ENCODE data around the gene ZNF726.
"Not testable (repeated sequence)": the region's sequence is repeated elsewhere in the genome, so short reads cannot be mapped to it uniquely, and the experiment has no call there.

The ZNF726 gene

DNA sequence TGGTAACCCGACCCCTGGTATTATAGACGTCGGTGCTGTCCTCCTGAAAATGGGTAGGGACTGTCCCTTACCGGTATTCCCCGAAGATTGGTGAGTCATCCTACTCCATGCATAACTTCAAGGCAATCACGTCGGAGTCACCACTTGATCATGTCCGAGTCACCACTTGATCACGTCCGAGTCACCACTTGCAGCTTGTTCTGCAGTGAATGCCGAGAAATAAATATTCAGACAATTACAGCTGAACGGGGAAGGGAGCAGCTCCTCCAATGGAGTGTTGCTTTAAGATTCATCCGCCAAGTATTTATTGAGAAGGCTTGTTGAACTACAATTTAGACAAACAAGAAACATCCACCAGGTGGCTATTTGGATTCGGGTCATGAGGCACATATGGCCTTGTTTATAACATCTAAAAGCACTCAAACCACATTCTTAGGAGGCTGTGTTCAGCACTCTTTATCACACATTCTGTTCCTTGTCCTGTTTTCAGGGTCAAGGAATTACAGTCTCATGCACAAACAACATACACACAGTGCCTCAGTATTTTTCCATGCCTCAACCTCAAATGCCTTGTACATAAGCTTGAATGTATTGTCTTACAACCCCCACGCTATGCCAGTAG is 43.1 kb downstream of the ZNF726 start:
- no peak overlapping the region for H3K4me3 Mint-ChIP-seq
- peaks cover 7% of the 10 kb centered on the region for H3K9me3 Mint-ChIP-seq
- ATAC-seq (replicated peaks; ENCODE audit: extremely low read depth, poor library complexity, severe bottlenecking) (no peak), DNase-seq (ENCODE audit: low spot score in 2 of 2) (no peak)
- no peaks in the 10 kb centered on the region for H3K36me3 Mint-ChIP-seq (ENCODE audit: insufficient read depth)
- no peaks in the 10 kb centered on the region for H3K4me1 Mint-ChIP-seq
- no peaks in the 10 kb centered on the region for H3K27me3 Mint-ChIP-seq
- H3K27ac Mint-ChIP-seq (ENCODE audit: low read depth): no peak overlapping the region

DNA sequence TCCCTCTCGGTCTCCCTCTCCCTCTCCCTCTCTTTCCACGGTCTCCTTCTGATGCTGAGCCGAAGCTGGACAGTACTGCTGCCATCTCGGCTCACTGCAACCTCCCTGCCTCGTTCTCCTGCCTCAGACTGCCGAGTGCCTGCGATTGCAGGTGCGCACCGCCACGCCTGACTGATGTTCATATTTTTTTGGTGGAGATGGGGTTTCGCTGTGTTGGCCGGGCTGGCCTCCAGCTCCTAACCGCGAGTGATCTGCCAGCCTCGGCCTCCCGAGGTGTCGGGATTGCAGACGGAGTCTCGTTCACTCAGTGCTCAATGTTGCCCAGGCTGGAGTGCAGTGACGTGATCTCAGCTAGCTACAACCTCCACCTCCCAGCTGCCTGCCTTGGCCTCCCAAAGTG is 48.7 kb downstream of the ZNF726 start:
- H3K4me1 Mint-ChIP-seq; ATAC-seq (replicated peaks; ENCODE audit: extremely low read depth, poor library complexity, severe bottlenecking); H3K36me3 Mint-ChIP-seq (ENCODE audit: insufficient read depth); H3K27ac Mint-ChIP-seq (ENCODE audit: low read depth); H3K4me3 Mint-ChIP-seq; DNase-seq (ENCODE audit: low spot score in 2 of 2): not testable (repeated sequence)
- peaks cover 11% of the 10 kb centered on the region for H3K9me3 Mint-ChIP-seq
- H3K27me3 Mint-ChIP-seq: peaks cover 25% of the 10 kb centered on the region

DNA sequence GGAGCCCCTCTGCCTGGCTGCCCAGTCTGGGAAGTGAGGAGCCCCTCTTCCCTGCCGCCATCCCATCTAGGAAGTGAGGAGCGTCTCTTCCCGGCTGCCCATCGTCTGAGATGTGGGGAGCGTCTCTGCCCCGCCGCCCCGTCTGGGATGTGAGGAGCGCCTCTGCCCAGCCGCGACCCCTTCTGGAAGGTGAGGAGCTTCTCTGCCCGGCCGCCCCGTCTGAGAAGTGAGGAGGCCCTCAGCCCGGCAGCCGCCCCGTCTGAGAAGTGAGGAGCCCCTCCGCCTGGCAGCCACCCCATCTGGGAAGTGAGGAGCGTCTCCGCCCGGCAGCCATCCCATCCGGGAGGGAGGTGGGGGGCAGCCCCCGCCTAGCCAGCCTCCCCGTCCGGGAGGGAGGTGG is 49.2 kb downstream of the ZNF726 start:
- not testable (repeated sequence) for H3K4me3 Mint-ChIP-seq; DNase-seq (ENCODE audit: low spot score in 2 of 2); H3K36me3 Mint-ChIP-seq (ENCODE audit: insufficient read depth); H3K27ac Mint-ChIP-seq (ENCODE audit: low read depth); ATAC-seq (replicated peaks; ENCODE audit: extremely low read depth, poor library complexity, severe bottlenecking); H3K4me1 Mint-ChIP-seq
- Mint-ChIP-seq H3K27me3 (peaks cover 25% of the 10 kb centered on the region), H3K9me3 (peaks cover 11% of the 10 kb centered on the region)

DNA sequence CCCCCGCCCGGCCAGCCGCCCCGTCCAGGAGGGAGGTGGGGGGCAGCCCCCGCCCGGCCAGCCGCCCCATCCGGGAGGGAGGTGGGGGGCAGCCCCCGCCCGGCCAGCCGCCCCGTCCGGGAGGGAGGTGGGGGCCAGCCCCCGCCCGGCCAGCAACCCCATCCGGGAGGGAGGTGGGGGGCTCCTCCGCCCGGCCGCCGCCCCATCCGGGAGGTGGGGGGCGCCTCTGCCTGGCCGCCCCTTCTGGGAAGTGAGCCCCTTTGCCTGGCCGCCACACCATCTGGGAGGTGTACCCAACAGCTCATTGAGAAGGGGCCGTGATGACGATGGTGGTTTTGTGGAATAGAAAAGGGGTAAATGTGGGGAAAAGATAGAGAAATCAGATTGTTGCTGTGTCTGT is 49.6 kb downstream of the ZNF726 start:
- H3K9me3 Mint-ChIP-seq: peaks cover 11% of the 10 kb centered on the region
- not testable (repeated sequence) for H3K36me3 Mint-ChIP-seq (ENCODE audit: insufficient read depth); H3K4me1 Mint-ChIP-seq

DNA sequence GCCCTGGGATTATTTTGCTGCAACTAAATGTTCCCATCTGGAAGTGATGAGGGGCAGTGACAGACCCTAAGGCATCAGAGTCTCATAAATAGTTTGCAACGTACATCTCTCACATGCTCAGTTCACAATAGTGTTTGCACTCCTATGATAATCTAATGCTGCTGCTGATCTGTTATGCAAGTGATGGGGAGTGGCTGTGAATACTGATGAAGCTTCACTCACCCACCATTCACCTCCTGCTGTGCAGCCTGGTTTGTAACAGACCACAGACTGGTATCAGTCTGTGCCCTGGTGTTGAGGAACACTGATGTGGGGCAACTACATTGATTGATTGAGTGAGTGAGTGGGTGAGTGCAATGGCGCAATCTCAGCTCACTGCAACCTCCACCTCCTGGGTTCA is 54.9 kb downstream of the ZNF726 start:
- no peak for DNase-seq (ENCODE audit: low spot score in 2 of 2)
- no peak overlapping the region for H3K27ac Mint-ChIP-seq (ENCODE audit: low read depth)
- peaks cover 66% of the 10 kb centered on the region for H3K27me3 Mint-ChIP-seq
- ATAC-seq (replicated peaks; ENCODE audit: extremely low read depth, poor library complexity, severe bottlenecking): no peak
- H3K4me1 Mint-ChIP-seq: no peaks in the 10 kb centered on the region
- no peaks in the 10 kb centered on the region for H3K9me3 Mint-ChIP-seq
- H3K4me3 Mint-ChIP-seq: no peak overlapping the region
- no peaks in the 10 kb centered on the region for H3K36me3 Mint-ChIP-seq (ENCODE audit: insufficient read depth)

More for the DNA sequence above, 49.6 kb downstream of the ZNF726 start:
- not testable (repeated sequence) for H3K27ac Mint-ChIP-seq (ENCODE audit: low read depth); H3K4me3 Mint-ChIP-seq; DNase-seq (ENCODE audit: low spot score in 2 of 2); ATAC-seq (replicated peaks; ENCODE audit: extremely low read depth, poor library complexity, severe bottlenecking)
- peaks cover 25% of the 10 kb centered on the region for H3K27me3 Mint-ChIP-seq

DNA sequence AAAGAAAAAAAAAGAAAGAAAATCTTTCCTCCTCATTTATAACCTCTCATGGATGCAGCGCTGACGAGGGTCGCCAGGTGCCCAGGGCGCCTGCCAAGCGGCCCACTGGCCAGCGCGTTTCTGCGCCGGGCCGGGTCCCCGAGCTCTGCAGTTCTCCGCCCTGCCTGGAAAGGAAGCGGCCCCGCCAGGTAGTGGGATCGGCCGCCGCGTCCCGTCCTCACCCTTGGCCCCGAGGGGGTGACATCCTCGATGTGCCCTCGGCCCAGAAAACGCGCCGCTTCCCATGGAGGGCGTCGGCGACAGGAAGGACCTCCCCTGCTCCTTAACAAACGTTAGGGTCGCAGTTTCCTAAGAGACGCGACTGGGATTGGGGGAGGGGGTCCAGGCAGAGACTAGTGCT is 56.9 kb downstream of the ZNF726 start:
- Mint-ChIP-seq H3K9me3 (no peaks in the 10 kb centered on the region), H3K36me3 (ENCODE audit: insufficient read depth) (no peaks in the 10 kb centered on the region), H3K27me3 (peaks cover 57% of the 10 kb centered on the region), H3K27ac (ENCODE audit: low read depth) (no peak overlapping the region), H3K4me1 (no peaks in the 10 kb centered on the region), H3K4me3 (no peak overlapping the region)
- ATAC-seq (replicated peaks; ENCODE audit: extremely low read depth, poor library complexity, severe bottlenecking) (no peak), DNase-seq (ENCODE audit: low spot score in 2 of 2) (no peak)

DNA sequence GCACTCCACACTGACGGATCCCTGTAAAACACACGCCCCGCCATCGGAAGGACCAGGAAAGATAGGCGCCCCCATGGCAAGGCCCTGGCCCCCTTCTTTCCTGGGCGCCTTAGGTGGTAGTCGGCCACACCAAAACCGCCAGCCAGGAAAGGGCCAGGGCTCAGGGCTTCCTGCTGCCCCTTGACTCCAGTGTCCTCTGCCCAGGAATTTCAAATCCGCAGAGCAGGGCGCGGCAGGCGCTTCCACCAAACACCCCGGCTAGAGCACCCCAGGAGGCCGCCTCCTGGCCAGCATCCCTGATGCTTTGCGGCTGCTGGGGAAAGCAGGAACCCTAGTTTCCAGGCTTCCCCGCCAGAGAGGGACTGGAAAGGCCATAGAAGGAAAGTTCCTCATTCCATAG is 57.5 kb downstream of the ZNF726 start:
- Mint-ChIP-seq H3K36me3 (ENCODE audit: insufficient read depth) (no peaks in the 10 kb centered on the region), H3K27me3 (peaks cover 51% of the 10 kb centered on the region), H3K9me3 (no peaks in the 10 kb centered on the region), H3K27ac (ENCODE audit: low read depth) (no peak overlapping the region), H3K4me1 (no peaks in the 10 kb centered on the region), H3K4me3 (no peak overlapping the region)
- no peak for DNase-seq (ENCODE audit: low spot score in 2 of 2)
- no peak for ATAC-seq (replicated peaks; ENCODE audit: extremely low read depth, poor library complexity, severe bottlenecking)

DNA sequence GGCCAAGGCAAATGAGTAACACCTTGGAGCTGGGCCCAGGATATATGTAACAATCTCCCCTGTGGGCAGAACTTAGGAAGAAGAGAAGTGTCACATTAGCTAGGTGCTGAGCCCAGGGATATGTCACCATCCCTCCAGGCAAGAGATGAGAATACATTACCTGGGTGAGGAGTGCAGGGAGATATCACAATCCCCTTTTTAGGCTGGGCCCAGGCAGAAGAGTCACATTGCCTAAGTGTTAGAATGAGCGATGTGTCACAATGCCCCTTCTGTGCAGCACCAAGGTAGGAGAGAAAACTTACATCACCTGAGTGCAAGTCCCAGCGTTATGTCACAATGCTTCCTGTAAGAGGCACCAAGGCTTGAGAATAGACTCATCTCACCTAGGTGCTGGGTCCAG is 60.3 kb downstream of the ZNF726 start:
- no peaks in the 10 kb centered on the region for H3K4me1 Mint-ChIP-seq
- no peak overlapping the region for H3K4me3 Mint-ChIP-seq
- no peaks in the 10 kb centered on the region for H3K36me3 Mint-ChIP-seq (ENCODE audit: insufficient read depth)
- ATAC-seq (replicated peaks; ENCODE audit: extremely low read depth, poor library complexity, severe bottlenecking) (no peak), DNase-seq (ENCODE audit: low spot score in 2 of 2) (no peak)
- no peak overlapping the region for H3K27ac Mint-ChIP-seq (ENCODE audit: low read depth)
- H3K27me3 Mint-ChIP-seq: peaks cover 36% of the 10 kb centered on the region
- H3K9me3 Mint-ChIP-seq: no peaks in the 10 kb centered on the region

DNA sequence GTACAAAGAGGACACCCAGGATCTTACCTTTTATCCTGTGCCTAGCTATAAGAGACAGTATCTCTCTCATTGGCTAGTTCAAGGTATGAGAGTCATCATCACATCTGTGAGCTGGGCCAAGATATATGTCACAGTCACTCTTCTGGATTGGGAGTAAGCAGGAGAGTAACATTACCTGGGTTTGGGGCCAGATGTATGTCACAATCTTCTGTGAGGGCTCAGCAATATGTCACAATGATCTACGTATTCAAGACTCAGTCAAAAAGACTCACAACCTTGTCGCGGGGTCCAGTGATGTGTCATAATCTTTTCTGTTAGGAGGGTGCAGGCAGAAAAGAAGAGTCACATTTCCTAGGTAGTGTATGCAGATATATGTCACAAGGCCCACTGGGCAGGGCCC is 61.9 kb downstream of the ZNF726 start:
- not testable (repeated sequence) for H3K4me3 Mint-ChIP-seq; DNase-seq (ENCODE audit: low spot score in 2 of 2); ATAC-seq (replicated peaks; ENCODE audit: extremely low read depth, poor library complexity, severe bottlenecking); H3K27ac Mint-ChIP-seq (ENCODE audit: low read depth); H3K36me3 Mint-ChIP-seq (ENCODE audit: insufficient read depth); H3K4me1 Mint-ChIP-seq; H3K9me3 Mint-ChIP-seq
- peaks cover 19% of the 10 kb centered on the region for H3K27me3 Mint-ChIP-seq

DNA sequence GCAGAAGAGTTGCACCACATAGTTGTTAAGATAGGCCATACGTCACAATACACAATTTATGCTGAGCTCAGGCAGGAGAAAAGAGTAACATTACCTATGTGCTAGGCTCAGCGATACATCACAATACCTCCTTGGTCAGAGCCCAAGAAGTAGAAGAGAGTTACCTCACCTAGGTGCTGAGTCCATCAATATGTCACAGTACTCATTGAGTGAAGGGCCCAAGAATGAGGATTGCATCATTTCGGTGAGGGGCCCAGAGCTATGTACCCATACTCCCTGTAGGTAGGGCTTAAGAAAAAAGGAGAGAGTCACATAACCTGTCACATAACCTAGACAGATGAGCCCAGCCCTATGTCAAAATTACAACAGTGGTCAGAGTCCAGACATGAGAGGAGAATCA is 62.6 kb downstream of the ZNF726 start:
- H3K9me3 Mint-ChIP-seq; H3K4me3 Mint-ChIP-seq; H3K27ac Mint-ChIP-seq (ENCODE audit: low read depth); ATAC-seq (replicated peaks; ENCODE audit: extremely low read depth, poor library complexity, severe bottlenecking); H3K36me3 Mint-ChIP-seq (ENCODE audit: insufficient read depth); DNase-seq (ENCODE audit: low spot score in 2 of 2); H3K4me1 Mint-ChIP-seq: not testable (repeated sequence)
- H3K27me3 Mint-ChIP-seq: peaks cover 12% of the 10 kb centered on the region

DNA sequence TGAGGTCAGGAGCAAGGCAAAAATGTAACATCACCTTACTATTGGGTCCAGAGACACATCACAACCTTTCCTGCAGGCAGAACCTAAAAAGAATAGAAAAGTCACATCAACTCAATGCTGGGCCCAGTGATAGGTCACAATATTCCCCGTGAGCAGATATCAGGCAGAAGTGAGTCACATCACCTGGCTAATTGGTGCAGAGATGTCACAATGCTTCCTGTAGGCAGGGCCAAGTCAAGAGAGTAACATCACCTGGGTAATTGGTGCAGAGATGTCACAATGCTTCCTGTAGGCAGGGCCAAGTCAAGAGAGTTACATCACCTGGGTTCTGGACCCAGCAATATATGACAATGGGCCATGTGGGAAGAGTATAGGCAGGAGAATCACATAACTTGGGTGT is 63.4 kb downstream of the ZNF726 start:
- ATAC-seq (replicated peaks; ENCODE audit: extremely low read depth, poor library complexity, severe bottlenecking) (no peak), DNase-seq (ENCODE audit: low spot score in 2 of 2) (no peak)
- Mint-ChIP-seq H3K36me3 (ENCODE audit: insufficient read depth) (no peaks in the 10 kb centered on the region), H3K4me1 (no peaks in the 10 kb centered on the region), H3K27me3 (peaks cover 4% of the 10 kb centered on the region), H3K27ac (ENCODE audit: low read depth) (no peak overlapping the region), H3K9me3 (no peaks in the 10 kb centered on the region), H3K4me3 (no peak overlapping the region)

DNA sequence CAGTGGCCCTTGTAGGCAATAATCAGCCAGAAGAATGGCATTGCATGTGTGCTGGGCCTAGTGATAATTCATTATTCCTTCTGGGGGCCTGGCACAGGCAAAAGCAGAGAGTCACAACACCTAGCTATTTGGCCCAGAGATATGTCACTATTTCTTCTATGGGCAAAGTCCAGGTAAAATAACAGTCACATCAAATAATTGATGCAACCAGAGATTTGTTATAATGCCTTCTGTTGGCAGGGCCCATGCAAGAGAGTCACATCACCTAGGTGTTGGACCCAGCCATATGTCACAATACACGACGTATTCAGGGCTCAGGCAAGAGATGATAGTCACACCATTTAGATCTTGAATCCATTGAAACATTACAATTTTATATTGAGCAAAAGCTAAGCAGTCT is 66.1 kb downstream of the ZNF726 start:
- Mint-ChIP-seq H3K36me3 (ENCODE audit: insufficient read depth) (no peaks in the 10 kb centered on the region), H3K9me3 (no peaks in the 10 kb centered on the region), H3K4me1 (no peaks in the 10 kb centered on the region), H3K27me3 (no peaks in the 10 kb centered on the region), H3K4me3 (no peak overlapping the region), H3K27ac (ENCODE audit: low read depth) (no peak overlapping the region)
- no peak for DNase-seq (ENCODE audit: low spot score in 2 of 2)
- no peak for ATAC-seq (replicated peaks; ENCODE audit: extremely low read depth, poor library complexity, severe bottlenecking)

DNA sequence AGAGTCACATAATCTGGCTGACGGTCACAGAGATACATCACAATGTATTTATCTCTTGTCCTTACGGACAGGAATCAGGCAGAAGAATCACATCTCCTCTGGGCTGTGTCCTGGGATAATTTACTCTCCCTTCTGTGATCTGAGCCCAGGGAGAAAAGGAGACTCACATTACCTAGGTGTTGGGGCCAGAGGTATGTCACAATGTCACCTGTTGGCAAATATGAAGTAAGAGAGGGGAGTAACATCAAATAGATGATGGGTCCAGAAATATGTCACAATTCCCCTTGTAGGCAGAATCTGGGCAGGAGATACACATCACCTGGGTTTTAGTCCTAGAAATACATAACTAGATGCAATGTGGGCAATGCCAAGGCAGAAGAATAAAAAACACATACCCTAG is 67.2 kb downstream of the ZNF726 start:
- Mint-ChIP-seq H3K4me1 (no peaks in the 10 kb centered on the region), H3K27me3 (no peaks in the 10 kb centered on the region), H3K27ac (ENCODE audit: low read depth) (no peak overlapping the region), H3K4me3 (no peak overlapping the region), H3K36me3 (ENCODE audit: insufficient read depth) (no peaks in the 10 kb centered on the region), H3K9me3 (no peaks in the 10 kb centered on the region)
- DNase-seq (ENCODE audit: low spot score in 2 of 2) (no peak), ATAC-seq (replicated peaks; ENCODE audit: extremely low read depth, poor library complexity, severe bottlenecking) (no peak)

DNA sequence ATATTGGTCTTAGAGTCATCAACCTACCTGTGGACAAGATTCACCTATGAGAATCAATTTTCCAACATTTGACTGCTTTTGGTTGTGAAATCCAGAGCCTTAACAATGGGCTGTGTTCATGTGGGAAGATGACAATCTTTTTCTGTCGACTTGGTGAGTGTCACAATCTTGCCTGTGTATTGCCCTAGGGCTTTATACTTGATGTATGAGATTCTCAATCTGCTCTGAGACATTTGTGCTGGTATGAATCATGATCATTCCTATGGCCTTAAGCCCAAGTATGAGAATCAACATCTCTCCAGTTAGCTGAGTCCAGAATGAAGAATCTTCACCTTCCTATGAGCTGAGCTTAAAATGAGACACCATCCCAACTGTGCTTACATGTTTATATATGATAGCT is 68.7 kb downstream of the ZNF726 start:
- H3K27ac Mint-ChIP-seq (ENCODE audit: low read depth): no peak overlapping the region
- no peak for ATAC-seq (replicated peaks; ENCODE audit: extremely low read depth, poor library complexity, severe bottlenecking)
- no peak overlapping the region for H3K4me3 Mint-ChIP-seq
- no peaks in the 10 kb centered on the region for H3K4me1 Mint-ChIP-seq
- no peaks in the 10 kb centered on the region for H3K27me3 Mint-ChIP-seq
- no peaks in the 10 kb centered on the region for H3K9me3 Mint-ChIP-seq
- DNase-seq (ENCODE audit: low spot score in 2 of 2): no peak
- H3K36me3 Mint-ChIP-seq (ENCODE audit: insufficient read depth): no peaks in the 10 kb centered on the region
